ENCODE results near the gene COASY.

Gene COASY

DNA sequence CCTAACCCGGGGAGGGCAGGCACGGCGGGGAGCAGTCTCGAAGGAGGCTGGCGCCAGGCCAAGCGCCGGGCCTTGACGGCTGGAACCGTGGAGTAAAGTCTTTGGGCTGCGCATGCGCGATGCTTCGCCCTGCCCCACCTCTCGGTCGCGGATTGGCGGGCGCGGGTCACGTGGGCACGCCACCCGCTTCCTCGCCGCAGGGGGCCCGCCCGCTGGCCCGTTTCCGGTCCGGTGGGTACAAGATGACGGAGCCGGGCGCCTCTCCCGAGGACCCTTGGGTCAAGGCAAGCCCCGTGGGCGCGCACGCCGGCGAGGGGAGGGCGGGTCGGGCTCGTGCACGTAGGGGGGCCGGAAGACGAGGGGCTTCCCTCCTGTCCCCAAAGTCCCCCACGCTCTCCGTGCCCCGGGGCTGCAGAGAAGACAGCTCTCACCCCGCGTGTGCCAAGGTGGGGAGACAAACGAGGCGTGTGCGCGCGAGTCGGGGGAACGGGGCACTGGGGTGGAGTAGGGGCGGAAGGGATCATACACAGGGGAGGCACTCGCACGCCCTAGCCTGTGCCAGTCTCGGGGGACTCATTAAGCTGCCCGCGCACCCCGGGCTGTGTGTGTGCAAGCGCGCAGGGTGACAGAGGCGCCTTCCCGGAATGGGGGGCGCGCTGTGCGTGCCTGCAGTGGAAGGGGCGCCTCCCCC is 5.1 kb downstream of the COASY start, which contains the start of gene MLX:
TSS of gene MLX (plus strand) at position 218 of the 691 bp plus-strand sequence. CDS start at position 243, 25 bp downstream.
- Histone ChIP-seq H3K9me3 (ENCODE audit: low read length) (no peaks in the 10 kb centered on the region), H3K27me3 (ENCODE audit: control insufficient read depth in 1 of 2, insufficient read depth in 2 of 2, low read length in 2 of 2) (no peaks in the 10 kb centered on the region), H3K4me3 (ENCODE audit: low read depth in 1 of 2, low read length in 2 of 2) (peak within 1 kb of the TSS; percentile 94 to 97), H3K36me3 (ENCODE audit: insufficient read depth, low read length) (peaks cover 61% of the 10 kb centered on the region), H3K27ac (ENCODE audit: low read depth, low read length) (peak within 1 kb of the TSS; percentile 95), H3K4me1 (ENCODE audit: insufficient read depth, low read length) (peaks cover 39% of the 10 kb centered on the region), H3K9ac (ENCODE audit: low read length) (peak within 1 kb of the TSS; percentile 61)

- Histone ChIP-seq H3K4me3 (ENCODE audit: low read depth in 1 of 2, low read length in 2 of 2) (no peak overlapping the region), H3K36me3 (ENCODE audit: insufficient read depth, low read length) (peaks cover 75% of the 10 kb centered on the region), H3K9me3 (ENCODE audit: low read length) (no peaks in the 10 kb centered on the region), H3K4me1 (ENCODE audit: insufficient read depth, low read length) (peaks cover 30% of the 10 kb centered on the region), H3K27ac (ENCODE audit: low read depth, low read length) (no peak overlapping the region), H3K27me3 (ENCODE audit: control insufficient read depth in 1 of 2, insufficient read depth in 2 of 2, low read length in 2 of 2) (no peaks in the 10 kb centered on the region), H3K9ac (ENCODE audit: low read length) (no peak overlapping the region)
Observed at GRCh38 chr17:42568341-42569111, 6.6 kb downstream of the COASY start.

DNA sequence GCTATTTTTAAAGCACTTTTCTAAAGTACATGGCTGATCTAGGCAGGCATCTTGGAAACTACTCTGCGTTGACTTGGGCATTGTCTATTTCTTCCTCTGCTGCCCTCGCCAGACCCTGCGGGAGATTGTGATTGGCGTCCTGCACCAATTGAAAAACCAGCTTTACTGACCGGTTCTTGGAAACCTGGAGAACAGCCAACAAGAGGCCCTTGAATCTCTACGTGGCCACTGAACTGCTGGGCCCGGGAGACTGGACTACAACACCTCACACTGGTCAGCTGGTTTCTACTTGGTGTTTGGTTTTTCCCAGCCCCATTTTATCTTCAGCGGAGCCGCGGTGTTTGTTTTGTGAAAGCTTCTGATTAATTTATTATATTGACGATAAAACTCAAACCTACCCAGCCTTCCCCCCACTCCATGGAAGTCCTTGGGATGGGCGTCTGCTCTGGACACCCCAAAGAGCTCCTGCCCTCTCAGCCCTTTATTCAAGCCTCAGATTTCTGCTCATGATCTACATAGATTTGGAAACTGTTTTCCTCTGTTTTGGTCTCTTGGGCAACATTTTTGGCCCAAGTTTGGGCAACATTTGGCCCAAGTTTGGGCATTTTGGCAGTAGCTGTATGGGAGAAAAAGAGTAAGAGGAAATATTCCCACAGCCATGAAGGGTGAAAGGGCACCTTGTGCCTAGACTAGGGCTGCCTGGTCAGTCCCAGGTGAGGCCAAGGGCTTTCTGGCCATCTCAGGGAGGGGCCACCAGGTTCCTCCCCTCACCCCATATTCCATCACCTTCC is 9.7 kb downstream of the COASY start:
- peaks cover 70% of the 10 kb centered on the region for H3K36me3 ChIP-seq (ENCODE audit: insufficient read depth, low read length)
- H3K4me3 ChIP-seq (ENCODE audit: low read depth in 1 of 2, low read length in 2 of 2): no peak overlapping the region
- no peak overlapping the region for H3K9ac ChIP-seq (ENCODE audit: low read length)
- H3K4me1 ChIP-seq (ENCODE audit: insufficient read depth, low read length): peaks cover 13% of the 10 kb centered on the region
- H3K27me3 ChIP-seq (ENCODE audit: control insufficient read depth in 1 of 2, insufficient read depth in 2 of 2, low read length in 2 of 2): no peaks in the 10 kb centered on the region
- no peaks in the 10 kb centered on the region for H3K9me3 ChIP-seq (ENCODE audit: low read length)
- no peak overlapping the region for H3K27ac ChIP-seq (ENCODE audit: low read depth, low read length)

DNA sequence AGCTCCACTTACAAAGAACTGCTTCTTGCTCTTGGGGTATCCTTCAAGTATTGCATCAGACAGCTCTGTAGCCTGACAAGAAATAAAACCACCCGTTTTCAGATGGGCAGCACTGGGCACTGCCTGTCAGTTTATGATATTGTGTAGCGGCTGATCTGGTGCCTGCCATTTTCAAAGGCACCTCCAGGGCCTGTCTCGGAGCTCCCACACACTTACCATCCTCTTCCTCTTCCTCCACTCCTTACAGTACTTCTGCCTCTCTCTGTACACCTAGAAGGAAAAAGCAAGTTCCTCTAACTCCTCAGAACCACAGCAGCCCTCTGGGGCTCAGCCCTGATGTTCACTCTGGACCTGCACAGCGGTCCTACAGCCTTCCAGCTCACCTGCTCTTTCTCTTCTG is 11.1 kb downstream of the COASY start:
- Histone ChIP-seq H3K27me3 (ENCODE audit: control insufficient read depth in 1 of 2, insufficient read depth in 2 of 2, low read length in 2 of 2) (no peaks in the 10 kb centered on the region), H3K27ac (ENCODE audit: low read depth, low read length) (no peak overlapping the region), H3K4me1 (ENCODE audit: insufficient read depth, low read length) (peaks cover 14% of the 10 kb centered on the region), H3K36me3 (ENCODE audit: insufficient read depth, low read length) (peaks cover 70% of the 10 kb centered on the region), H3K9ac (ENCODE audit: low read length) (no peak overlapping the region), H3K9me3 (ENCODE audit: low read length) (no peaks in the 10 kb centered on the region), H3K4me3 (ENCODE audit: low read depth in 1 of 2, low read length in 2 of 2) (no peak overlapping the region)

DNA sequence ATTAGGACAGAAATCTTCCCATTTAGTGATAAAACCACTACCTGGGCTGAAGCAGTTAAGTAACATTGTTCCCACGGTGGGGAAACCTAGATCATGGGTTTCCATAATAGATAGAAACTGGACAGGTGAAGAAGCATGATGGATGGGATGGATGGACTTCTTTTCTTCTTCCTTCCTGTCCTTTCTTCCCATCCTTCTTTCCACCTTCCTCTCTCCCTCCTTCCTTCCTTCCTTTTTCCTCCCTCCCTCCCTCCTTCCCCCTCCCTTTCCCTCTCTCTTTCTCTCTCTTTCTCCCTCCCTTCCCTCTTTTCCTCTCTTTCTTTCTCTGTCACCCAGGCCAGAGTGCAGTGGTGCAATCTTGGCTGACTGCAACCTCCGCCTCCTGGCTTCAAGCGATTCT is 12.5 kb downstream of the COASY start:
- peaks cover 58% of the 10 kb centered on the region for H3K36me3 ChIP-seq (ENCODE audit: insufficient read depth, low read length)
- no peaks in the 10 kb centered on the region for H3K27me3 ChIP-seq (ENCODE audit: control insufficient read depth in 1 of 2, insufficient read depth in 2 of 2, low read length in 2 of 2)
- H3K9me3 ChIP-seq (ENCODE audit: low read length): no peaks in the 10 kb centered on the region
- H3K9ac ChIP-seq (ENCODE audit: low read length): no peak overlapping the region
- peaks cover 12% of the 10 kb centered on the region for H3K4me1 ChIP-seq (ENCODE audit: insufficient read depth, low read length)
- no peak overlapping the region for H3K4me3 ChIP-seq (ENCODE audit: low read depth in 1 of 2, low read length in 2 of 2)
- no peak overlapping the region for H3K27ac ChIP-seq (ENCODE audit: low read depth, low read length)

DNA sequence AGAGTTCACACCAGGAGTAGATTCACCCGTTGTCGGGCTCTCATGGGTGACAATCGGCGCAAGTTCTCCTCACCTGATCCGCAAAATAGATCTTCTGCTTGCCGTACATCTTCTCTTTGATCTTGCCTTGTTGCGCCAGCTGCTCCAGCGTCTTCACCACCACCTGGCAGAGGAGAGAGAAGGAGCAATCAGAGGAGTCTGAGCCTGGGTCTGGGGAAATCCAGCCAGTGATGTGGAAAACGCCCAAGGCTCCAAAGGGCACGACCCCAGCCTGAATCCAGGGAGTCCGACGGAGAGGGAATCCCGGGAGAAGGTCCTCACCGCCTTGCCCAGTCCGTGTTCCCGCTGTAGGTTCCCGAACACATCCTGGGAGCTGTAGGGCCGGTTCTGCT is 15.2 kb downstream of the COASY start:
- Histone ChIP-seq H3K4me1 (ENCODE audit: insufficient read depth, low read length) (peaks cover 12% of the 10 kb centered on the region), H3K4me3 (ENCODE audit: low read depth in 1 of 2, low read length in 2 of 2) (peak overlapping the region; percentile 58 to 91), H3K27ac (ENCODE audit: low read depth, low read length) (peak overlapping the region; percentile 96), H3K36me3 (ENCODE audit: insufficient read depth, low read length) (peaks cover 52% of the 10 kb centered on the region), H3K27me3 (ENCODE audit: control insufficient read depth in 1 of 2, insufficient read depth in 2 of 2, low read length in 2 of 2) (no peaks in the 10 kb centered on the region), H3K9ac (ENCODE audit: low read length) (peak overlapping the region; percentile 7), H3K9me3 (ENCODE audit: low read length) (no peaks in the 10 kb centered on the region)

GRCh38 chr17:42577532-42578281 is 15.8 kb downstream of the COASY start, which contains the start of gene PSMC3IP:
Gene PSMC3IP (minus strand): TSS chr17:42577729. CDS start chr17:42577686, 43 bp downstream.
- H3K27me3 ChIP-seq (ENCODE audit: control insufficient read depth in 1 of 2, insufficient read depth in 2 of 2, low read length in 2 of 2): no peaks in the 10 kb centered on the region
- H3K9me3 ChIP-seq (ENCODE audit: low read length): no peaks in the 10 kb centered on the region
- peaks cover 12% of the 10 kb centered on the region for H3K4me1 ChIP-seq (ENCODE audit: insufficient read depth, low read length)
- peak within 1 kb of the TSS; percentile 82 to 91 for H3K4me3 ChIP-seq (ENCODE audit: low read depth in 1 of 2, low read length in 2 of 2)
- peak within 1 kb of the TSS; percentile 96 for H3K27ac ChIP-seq (ENCODE audit: low read depth, low read length)
- peak within 1 kb of the TSS; percentile 37 for H3K9ac ChIP-seq (ENCODE audit: low read length)
- peaks cover 52% of the 10 kb centered on the region for H3K36me3 ChIP-seq (ENCODE audit: insufficient read depth, low read length)

- no peaks in the 10 kb centered on the region for H3K27me3 ChIP-seq (ENCODE audit: control insufficient read depth in 1 of 2, insufficient read depth in 2 of 2, low read length in 2 of 2)
- peaks cover 52% of the 10 kb centered on the region for H3K36me3 ChIP-seq (ENCODE audit: insufficient read depth, low read length)
- H3K4me1 ChIP-seq (ENCODE audit: insufficient read depth, low read length): peaks cover 12% of the 10 kb centered on the region
- peak overlapping the region; percentile 82 to 91 for H3K4me3 ChIP-seq (ENCODE audit: low read depth in 1 of 2, low read length in 2 of 2)
- H3K9me3 ChIP-seq (ENCODE audit: low read length): no peaks in the 10 kb centered on the region
- peak overlapping the region; percentile 37 for H3K9ac ChIP-seq (ENCODE audit: low read length)
- H3K27ac ChIP-seq (ENCODE audit: low read depth, low read length): peak overlapping the region; percentile 96
Observed at GRCh38 chr17:42578282-42578869, 16.4 kb downstream of the COASY start.

GRCh38 chr17:42579794-42580551 is 18.0 kb downstream of the COASY start:
- Histone ChIP-seq H3K9me3 (ENCODE audit: low read length) (no peaks in the 10 kb centered on the region), H3K4me1 (ENCODE audit: insufficient read depth, low read length) (peaks cover 13% of the 10 kb centered on the region), H3K27me3 (ENCODE audit: control insufficient read depth in 1 of 2, insufficient read depth in 2 of 2, low read length in 2 of 2) (no peaks in the 10 kb centered on the region), H3K27ac (ENCODE audit: low read depth, low read length) (no peak overlapping the region), H3K9ac (ENCODE audit: low read length) (no peak overlapping the region), H3K36me3 (ENCODE audit: insufficient read depth, low read length) (peaks cover 52% of the 10 kb centered on the region), H3K4me3 (ENCODE audit: low read depth in 1 of 2, low read length in 2 of 2) (no peak overlapping the region)

DNA sequence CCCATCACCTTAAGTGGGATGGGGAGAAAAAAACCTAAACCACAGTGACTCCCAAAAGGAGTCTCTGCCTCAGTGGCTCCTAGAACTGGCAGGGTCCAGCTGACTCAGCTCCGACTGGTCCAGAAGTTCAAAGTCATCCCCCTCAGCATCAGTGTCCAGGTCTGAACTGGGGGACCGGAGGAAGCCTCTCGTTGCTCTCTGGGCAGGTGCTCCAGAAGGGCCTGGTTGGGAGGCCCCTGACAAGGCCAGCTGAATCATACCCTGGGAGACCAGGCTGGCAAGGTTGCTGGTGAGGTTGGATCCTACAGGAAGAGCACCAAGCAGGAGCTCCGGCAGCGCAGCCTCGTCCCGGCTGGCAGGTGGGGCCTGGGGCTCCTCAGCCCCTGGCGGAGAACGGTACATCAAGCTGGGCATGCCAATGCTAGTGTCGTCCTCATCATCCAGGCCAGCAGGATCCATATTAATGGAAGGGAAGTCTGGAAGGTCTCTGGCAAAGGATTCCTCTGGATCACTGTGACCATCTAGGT is 19.9 kb downstream of the COASY start:
- Histone ChIP-seq H3K9ac (ENCODE audit: low read length) (no peak overlapping the region), H3K36me3 (ENCODE audit: insufficient read depth, low read length) (peaks cover 65% of the 10 kb centered on the region), H3K27ac (ENCODE audit: low read depth, low read length) (no peak overlapping the region), H3K4me1 (ENCODE audit: insufficient read depth, low read length) (peaks cover 17% of the 10 kb centered on the region), H3K4me3 (ENCODE audit: low read depth in 1 of 2, low read length in 2 of 2) (no peak overlapping the region), H3K9me3 (ENCODE audit: low read length) (no peaks in the 10 kb centered on the region), H3K27me3 (ENCODE audit: control insufficient read depth in 1 of 2, insufficient read depth in 2 of 2, low read length in 2 of 2) (no peaks in the 10 kb centered on the region)

Data from muscle layer of colon (tissue), 2 donors.